ENCODE results near the gene MACROD2.

Gene MACROD2

DNA sequence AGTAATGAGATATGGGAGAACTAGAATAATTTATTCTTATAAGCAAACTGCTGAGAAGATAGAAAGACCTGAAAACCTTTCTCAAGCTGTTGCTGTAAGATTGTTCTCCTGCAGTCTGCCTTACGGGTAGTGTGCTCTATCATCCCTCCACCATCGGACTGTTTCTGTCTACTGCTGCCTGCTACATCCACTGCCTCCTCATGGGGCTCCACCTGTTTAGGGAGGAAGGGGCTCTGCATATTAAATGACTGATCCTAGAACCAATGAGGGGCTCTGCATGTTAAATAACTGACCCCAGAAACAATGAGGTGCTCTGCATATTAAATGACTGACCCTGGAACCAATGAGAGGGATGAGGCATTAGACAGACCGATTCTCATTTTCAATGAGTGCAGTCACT lies 1923.3 kb downstream of the MACROD2 start:
- DNase-seq (ENCODE audit: low read depth), result no peak

DNA sequence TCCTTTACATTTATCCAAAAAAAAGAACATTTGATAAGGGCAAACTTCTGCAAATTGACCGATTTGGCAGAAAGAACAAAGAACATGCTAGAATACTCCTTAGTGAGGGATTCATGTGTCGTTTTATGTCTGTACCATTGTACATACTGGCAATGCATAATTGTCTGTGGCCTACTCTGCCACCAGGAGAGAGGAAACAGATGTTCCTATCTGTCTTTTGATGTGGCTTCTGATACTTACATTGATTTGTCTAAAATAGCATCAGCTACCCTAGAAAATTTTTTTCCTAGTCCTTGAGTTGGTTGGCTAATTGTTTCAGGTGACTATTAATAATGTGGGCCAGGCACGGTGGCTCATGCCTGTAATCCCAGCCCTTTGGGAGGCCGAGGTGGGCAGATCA lies 1923.8 kb downstream of the MACROD2 start:
- no peak for DNase-seq (ENCODE audit: low read depth)

DNA sequence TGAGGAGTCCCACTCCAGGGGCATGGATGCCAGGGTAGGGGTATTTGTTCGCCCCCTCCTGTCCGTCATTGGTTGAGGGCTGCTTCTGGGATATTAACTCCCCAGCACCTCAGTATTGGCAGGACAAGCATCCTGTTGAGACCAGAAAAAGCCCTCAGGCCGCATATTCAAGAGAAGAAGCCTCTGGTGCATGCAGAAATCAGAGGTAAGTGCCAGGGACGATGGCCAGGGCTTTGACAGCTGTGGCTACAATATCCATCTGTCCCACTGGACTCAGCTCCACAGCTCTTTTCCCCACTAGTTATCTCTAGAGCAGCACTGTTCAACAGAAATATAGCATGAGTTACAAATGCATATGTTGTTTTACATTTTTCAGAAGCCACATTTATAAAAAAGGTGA lies 1926.6 kb downstream of the MACROD2 start:
- no peak for DNase-seq (ENCODE audit: low read depth)

DNA sequence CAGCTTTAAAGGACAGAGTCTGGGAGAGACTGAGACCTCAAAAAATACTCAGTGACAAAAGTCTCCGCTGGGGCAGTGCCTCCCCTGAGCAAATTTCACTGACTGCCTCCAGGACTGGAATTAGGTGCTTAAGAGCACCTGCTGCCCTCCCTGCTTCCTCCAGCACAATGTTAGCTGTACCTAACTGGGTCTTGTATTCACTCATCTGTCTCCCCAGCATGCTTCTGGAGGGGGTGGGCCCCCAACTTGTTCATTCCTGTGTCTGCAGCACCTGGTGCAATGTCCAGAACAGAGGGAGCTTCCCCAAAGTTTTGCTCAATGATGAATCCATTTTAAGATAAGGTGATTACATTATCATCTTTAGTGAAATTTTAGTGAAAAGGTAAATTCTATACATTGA lies 1927.2 kb downstream of the MACROD2 start:
- no peak for DNase-seq (ENCODE audit: low read depth)

DNA sequence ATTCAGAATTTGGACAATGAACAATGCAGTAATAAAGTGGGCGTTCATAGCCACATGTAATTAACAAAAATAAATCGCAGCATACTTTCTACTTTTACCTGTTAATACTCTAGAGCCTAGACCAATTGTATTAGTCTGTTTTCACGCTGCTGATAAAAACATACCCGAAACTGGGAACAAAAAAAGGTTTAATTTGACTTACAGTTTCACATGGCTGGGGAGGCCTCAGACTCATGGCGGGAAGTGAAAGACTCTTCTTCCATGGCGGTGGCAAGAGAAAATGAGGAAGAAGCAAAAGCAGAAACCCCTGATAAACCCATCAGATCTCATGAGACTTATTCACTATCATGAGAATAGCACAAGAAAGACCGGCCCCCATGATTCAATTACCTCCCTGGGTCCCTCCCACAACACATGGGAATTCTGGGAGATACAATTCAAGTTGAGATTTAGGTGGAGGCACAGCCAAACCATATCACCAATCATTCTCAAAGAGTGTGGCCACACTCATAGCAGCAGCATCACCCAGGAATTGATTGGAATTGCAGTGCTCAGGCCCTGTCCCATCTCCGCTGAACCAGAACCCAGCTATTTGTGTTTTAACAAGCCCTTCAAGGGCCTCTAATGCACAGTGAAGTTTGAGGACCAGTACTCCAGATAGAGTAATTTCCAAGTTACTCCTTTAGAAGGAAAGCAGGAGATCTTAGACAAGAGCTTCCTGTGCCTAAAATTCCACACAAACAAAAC lies 1927.9 kb downstream of the MACROD2 start:
- no peak for DNase-seq (ENCODE audit: low read depth)

DNA sequence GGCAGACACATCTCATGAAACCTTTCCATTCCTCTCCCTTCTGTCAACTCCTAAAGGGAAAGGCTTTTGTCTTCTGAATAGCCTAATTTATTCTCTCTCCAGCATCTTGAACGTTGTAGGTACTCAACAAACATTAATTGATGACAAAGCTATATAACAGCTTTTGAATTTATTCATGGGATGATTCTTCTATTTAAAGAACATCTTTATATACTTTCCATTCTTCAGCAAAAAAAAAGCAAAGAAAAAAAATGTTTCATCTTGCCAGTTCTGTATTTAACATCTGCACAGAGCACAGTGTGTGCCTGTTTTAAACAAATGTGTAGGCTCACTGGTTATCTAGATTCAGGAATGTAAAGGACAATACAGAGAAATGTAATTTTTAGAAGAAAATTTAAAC lies 1929.2 kb downstream of the MACROD2 start:
- DNase-seq (ENCODE audit: low read depth), result no peak

DNA sequence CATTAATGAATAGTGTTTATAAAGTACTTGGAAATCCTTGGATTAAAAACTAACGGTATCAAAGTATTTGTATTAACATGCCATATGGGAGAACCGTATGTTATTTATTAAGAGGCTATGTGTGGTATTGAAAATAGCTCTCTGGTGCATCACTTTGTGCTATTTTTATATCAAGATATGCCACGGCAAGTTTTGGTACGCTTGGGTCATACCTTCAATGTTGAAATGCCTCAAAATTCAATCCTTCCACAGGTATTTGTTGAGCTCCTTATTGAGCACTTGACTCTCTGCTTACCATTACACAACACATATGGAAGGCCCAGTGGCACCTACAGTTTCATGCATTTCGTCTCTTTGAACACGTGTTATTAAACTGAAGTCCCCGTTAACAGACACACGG lies 1930.1 kb downstream of the MACROD2 start:
- no peak for DNase-seq (ENCODE audit: low read depth)

DNA sequence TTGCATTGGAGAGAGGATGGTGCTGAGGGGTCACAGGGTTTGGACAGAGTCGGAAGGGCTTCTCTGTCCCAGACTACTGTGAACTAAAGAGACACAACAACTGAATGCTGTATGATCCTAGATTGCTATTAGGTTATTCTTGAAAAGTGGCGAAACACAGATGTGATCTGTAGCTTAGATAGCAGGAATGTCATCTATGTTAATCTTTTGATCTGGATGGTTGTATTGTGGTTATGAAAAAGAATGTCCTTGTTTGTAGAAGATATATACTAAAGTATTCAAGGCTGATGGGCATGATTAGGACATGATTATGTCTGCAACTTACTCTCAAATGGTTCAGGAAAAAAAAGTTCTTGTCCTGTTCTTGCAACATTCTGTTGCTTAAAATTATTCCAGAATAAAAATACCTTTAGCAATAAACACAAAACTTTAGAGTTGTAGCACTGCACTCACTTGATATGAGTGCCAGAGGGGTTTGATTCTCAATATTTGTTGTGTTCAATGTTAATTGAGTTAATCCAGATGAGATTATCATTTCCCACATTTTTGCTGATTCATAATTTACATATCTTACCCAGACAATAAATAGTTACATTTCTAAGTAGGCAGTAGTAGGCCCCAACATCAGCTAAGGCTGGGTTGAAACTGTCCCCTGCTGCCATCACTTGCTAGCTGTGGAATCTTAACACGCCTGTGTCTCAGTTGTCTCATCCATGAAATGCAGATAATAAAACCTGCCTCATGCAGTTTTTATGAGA lies 1932.8 kb downstream of the MACROD2 start:
- no peak for DNase-seq (ENCODE audit: low read depth)

DNA sequence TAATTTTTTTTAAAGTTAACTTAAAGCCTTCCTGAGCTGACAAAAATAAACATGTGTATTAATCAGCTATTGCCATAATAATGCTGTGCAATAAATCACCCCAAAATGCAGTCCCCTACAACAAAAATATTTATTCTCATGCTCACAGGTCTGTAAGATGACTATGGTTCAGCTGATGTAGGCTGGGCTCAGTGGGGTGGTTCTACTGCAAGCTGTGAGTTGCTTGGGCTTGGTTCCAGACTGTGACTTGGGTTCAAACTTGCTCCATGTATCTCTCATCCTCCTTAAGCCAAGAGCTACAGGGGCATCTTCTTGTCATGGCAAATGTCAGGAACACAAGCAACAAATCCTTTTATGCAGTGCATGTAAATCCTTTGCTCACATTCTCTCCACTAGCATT lies 1933.6 kb downstream of the MACROD2 start:
- DNase-seq (ENCODE audit: low read depth), result no peak

DNA sequence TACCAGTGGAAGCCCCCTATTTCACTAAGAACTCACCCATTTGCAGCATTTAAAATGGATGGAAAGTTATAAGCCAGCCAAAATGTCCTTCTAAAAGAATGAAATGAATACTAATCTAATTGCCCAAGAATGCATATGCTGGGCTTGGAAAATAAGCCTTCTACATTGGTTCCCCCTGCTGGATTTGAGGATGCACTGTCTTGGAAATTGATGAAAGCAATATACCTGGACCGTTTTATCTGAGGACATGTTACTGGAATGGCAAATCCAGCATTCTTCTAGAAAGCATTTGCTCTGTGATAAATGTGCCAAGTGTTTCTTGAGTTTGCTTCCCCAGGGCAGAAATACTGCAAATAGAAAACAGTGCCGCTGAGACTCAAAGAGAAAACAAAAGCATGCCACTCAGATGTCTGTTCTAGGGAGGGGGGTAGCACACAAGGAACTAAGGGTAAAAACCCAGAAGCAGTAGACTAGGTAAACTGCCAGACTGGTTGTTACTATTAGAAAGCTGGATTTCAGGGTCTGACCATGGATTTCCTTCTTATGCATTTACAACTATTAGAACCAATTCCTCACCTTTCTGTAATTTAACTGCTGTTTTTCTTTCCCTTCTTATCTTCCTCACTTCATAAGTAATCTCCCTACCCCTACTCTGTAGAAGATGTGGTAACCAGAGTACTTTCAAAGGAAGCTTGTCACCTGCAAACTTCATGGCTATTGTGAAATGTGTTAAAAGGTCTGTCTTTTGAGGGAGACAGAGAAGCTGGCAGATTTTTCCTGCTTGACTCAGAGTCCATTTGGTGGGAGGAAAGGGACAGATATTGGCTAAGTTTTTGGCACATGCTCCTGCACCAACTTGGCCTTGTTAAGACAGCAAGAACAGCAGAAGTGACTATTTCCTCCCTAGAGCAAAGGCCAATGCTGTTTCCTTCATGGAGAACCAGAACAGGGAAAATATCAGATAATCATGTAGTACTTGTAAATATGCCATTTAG lies 1935.3 kb downstream of the MACROD2 start:
- DNase-seq (ENCODE audit: low read depth), result no peak

DNA sequence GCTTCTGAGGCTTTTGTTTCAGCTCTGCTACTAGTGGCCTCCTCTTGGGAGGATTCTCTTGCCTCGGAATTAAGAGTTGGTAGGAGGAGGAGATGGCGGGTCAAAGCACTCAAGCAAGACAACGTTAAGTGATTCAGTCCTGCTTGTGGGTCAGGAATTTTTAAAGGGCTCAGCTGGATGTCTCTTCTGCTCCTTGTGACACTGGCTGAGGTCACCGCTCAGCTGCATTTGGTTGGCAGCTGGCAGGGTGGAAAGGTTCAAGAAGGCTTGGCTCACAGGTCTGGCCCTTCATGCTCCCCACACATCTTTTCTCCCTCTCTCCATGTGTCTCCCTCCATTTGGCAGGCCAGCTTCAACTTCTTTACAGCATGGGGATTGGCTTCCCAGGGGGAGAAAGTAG lies 1936.6 kb downstream of the MACROD2 start:
- DNase-seq (ENCODE audit: low read depth), result no peak

DNA sequence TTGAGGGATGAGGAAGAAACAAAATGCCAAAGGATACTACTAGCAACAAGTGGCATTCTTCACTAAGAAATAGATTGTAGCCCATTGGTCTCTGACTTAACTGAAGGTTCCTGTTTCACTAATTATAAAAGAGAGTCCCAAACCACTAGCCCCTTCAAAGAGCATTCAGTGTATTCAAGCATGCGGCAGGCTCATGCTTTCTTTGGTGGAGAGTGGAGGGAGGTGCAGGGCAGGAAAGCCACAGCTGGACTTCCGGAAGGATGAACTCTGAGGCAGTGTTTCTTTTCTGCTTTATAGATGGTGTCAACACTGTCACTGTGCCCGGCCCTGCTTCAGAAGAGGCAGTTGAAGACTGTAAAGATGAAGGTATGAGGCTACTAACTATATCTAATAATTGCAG lies 1941.9 kb downstream of the MACROD2 start:
- no peak for DNase-seq (ENCODE audit: low read depth)

DNA sequence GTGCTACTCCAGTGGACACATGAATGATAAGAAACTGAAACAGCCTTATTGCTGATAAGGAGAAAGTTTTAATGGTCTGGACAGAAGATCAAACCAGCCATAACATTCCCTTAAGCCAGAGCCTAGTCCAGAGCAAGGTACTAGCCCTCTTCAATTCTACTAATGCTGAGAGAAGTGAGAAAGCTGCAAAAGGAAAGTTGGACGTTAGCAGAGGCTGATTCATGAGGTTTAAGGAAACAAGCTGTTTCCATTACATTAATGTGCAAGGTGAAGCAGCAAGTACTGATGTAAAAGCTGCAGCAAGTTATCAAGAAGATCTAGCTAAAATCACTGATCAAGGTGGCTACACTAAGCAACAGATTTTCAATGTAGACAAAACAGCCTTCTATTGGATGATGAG lies 1943.5 kb downstream of the MACROD2 start:
- no peak for DNase-seq (ENCODE audit: low read depth)

DNA sequence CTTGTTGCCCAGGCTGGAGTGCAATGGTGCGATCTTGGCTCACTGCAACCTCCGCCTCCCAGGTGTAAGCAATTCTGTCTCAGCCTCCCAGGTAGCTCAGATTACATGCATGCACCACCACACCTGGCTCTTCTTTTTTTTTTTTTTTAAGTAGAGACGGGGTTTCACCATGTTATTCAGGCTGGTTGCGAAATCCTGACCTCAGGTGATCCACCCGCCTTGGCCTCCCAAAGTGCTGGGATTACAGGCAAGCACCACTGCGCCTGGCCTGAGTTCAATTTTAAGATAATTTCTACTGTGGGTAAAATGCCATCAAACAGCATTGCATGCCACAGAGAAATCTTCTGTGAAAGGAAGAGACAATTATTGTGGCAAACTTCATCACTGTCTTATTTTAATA lies 1944.8 kb downstream of the MACROD2 start:
- no peak for DNase-seq (ENCODE audit: low read depth)

DNA sequence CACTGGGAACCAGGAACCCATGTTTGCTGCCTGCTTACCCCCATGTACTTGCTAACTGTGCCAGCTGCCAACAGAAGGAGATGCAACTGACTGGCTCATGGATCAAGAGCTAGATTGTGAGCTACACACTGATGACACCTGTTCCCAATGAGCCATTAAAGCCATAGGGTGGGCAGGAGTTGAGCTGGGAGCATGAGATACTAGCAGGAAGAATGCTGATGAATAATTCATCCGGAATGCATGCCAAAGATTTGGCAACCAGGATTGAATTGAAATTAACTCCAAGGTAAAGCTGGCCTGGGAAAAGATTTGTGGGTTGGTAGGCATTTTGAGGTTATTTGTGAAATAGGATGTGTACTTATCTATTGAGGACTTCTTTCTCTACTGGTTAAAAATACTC lies 1946.8 kb downstream of the MACROD2 start:
- no peak for DNase-seq (ENCODE audit: low read depth)

DNA sequence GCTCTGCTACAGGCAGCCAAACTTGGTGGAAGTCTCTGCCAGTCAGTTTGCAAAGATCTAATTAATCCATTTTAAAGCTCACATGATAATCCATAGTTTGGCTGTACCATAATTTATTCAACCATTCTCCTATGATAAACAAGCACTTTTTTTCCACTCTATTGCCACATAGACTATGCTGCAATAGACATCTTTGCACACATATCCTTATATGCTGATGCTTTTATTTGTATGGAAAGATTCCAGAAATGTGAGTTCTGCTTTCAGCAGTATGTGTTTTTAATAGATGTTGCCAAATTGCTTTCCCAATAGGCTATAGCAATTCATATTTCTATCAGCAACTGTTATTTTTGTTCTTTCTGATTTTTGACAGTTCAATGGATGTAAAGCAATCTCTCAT lies 1950.0 kb downstream of the MACROD2 start:
- no peak for DNase-seq (ENCODE audit: low read depth)

DNA sequence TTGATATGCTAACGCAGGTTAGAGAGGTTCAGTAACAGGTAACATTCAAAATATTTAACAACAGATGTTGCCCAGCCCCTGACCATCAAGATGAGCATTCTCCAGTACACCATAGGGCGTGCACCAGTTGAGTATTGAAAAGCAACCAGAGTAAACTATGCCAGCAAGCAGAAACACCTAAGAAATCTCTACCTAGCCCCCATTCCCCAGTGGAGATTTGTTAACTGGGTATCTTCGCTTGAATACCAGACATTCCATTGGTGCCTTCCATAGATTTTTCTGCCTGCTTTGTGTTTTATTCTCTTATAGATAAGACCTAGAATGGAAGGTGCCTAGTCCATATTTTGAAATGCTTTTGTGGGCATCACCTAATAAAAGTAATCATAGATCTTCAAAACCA lies 1954.1 kb downstream of the MACROD2 start:
- DNase-seq (ENCODE audit: low read depth), result no peak

DNA sequence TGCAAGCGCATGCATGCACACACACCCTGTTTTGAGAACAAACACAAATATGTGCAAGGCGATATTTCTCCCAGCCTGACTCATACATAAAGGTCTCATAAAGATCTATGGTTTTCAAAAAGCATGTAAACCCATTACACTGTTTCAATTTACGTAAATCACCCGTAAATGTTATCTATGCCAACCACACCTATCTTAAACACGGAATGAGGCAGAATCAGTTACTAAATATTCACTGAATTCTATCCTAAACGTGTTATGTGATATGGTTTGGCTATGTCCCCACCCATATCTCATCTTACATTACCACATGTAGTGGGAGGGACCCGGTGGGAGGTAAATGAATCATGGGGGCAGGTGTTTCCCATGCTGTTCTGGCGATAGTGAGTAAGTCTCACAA lies 1956.3 kb downstream of the MACROD2 start:
- DNase-seq (ENCODE audit: low read depth), result no peak

DNA sequence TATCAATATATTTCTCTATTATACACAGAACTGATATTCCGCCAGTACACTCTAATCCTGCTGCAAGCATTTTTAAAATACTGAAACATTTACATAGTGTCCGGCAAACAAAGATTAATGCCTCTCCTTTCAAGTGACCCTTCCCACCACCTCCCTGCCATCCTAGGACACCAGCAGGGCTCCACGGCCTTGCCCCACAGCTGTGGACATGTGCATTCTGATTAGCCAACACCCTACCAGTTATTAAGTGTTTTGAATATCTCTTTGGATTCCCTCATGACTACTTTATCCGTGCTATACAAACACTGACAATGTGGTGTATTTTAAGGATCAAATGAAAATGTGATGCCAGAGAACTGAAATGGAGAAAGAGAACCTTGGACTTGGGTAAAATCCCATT lies 1962.8 kb downstream of the MACROD2 start:
- DNase-seq (ENCODE audit: low read depth), result no peak

DNA sequence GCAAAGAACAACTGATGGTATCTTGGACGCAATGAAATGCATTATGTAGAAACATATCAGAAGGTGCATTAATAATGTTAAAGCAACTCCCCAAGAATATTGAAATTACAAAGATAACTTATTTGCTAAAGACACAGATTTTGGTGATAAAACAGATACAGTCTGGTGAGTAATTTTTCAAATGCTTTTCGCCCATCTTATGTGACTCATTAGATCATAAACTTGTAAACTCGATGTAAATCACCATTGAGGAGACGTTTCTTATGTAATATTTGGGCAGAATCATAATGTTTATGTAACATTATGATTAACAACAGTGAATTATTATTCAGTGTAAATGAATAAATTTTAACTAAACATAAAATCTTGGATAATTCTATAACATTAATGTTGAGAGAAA lies 1969.8 kb downstream of the MACROD2 start:
- no peak for DNase-seq (ENCODE audit: low read depth)

DNA sequence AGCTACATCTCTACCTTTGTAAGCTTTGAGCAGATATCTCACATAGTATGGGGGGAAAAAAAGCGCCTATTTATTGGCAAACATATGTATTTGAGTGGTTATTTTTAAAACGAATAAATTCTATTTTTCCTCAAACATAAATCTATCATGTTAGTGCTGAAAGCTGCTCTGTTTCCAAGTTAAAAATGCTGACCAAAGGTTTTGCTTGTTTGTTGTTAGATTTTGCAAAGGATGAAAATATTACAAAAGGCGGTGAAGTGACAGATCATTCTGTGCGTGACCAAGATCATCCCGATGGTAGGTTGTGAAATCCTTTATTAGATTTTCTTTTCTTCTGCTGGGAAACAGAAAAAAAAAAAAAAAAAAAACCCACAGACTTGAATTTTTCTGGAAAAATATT lies 1972.0 kb downstream of the MACROD2 start:
- no peak for DNase-seq (ENCODE audit: low read depth)

DNA sequence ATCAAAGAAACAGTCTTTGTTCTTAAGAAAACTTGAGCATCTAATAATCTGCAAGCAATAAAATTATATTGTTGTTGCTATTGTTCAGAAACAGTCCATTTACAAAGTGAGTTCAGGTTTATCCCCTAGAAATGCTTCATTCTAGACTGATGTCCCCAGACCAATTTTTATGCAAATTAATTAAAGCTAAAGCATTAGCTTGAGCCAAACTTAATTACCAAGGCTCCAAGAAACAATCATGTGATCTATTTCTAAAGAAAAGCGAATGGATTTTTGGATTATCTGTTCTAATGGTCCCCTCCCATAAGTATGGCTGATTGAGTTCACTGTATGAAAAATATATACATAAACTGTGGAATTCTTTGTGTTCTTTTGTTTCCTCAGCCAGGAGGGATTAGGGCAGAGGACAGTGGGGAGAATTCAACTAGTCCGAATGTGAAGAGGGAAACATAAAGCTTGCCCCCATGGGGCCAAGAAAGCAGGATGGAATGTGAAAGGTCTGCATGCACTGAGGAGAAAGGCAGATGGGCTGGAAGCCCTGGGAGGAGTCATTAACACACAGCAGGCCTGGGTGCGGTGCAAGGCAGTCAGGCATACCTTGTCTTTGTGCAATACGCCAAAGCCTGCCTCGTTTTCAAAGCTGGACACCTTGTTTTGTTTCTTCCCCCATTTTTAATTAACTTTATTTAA lies 1980.9 kb downstream of the MACROD2 start:
- DNase-seq (ENCODE audit: low read depth), result no peak

Data from stimulated activated CD8-positive, alpha-beta memory T cell treated with anti-CD3 and anti-CD28 coated beads, Interleukin-15, amount 100 ng/mL, for 1 hour (primary cell).